Sigmoid colon (tissue), 3 donors: ENCODE data around the gene OR3A3.

Experiments used
- POLR2A ChIP-seq, 2 donors: fragments of 450-650 bp; IDR thresholded peaks; one replicate each; pipeline ENCODE4 v1.6.1; 2016; ENCODE audit warnings: antibody characterized with exemption in 2 of 2, mild to moderate bottlenecking in 2 of 2, moderate library complexity in 2 of 2
- TF ChIP-seq, protein P1 (sequence below), 4 experiments: fragments of 450-650 bp in 3 of 4; fragments of 200-600 bp in 1 of 4; IDR thresholded peaks; one replicate each; pipeline ENCODE4 v1.5.1; 2016 to 2019; ENCODE audit warnings: antibody characterized with exemption in 4 of 4, mild to moderate bottlenecking in 3 of 4, moderate library complexity in 2 of 4

DNA sequence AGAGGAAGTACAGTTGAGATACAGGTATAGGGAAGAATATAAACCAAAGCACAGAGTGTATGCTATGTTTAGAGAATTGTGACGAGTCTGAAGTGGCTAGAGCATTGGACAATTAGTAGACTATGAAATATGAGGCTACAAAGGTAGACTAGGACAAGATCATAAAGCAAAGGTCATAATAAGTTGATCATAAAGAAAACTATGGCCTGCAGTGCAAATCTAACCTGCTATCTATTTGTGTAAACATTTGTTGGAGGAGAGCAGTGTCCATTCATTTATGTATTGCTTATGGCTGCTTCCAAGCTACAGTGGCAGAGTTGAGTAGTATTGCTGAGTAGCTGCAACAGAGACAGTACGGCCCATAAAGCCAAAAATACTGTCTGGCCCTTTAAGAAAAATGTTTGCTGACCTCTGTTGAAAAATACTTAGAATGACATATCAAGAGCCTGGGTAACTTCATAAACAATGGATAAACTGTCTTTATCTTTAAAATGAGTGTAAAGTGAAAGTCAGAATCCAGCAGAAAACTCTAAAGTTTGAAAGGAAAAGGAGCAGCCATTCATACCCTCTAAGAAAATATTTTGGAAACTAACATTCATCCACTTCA, 37.0 kb downstream of the OR3A3 start:
- no peak for TF ChIP-seq POLR2A (IDR thresholded peaks at IDR 0.05)
- TF ChIP-seq, protein P1, sequence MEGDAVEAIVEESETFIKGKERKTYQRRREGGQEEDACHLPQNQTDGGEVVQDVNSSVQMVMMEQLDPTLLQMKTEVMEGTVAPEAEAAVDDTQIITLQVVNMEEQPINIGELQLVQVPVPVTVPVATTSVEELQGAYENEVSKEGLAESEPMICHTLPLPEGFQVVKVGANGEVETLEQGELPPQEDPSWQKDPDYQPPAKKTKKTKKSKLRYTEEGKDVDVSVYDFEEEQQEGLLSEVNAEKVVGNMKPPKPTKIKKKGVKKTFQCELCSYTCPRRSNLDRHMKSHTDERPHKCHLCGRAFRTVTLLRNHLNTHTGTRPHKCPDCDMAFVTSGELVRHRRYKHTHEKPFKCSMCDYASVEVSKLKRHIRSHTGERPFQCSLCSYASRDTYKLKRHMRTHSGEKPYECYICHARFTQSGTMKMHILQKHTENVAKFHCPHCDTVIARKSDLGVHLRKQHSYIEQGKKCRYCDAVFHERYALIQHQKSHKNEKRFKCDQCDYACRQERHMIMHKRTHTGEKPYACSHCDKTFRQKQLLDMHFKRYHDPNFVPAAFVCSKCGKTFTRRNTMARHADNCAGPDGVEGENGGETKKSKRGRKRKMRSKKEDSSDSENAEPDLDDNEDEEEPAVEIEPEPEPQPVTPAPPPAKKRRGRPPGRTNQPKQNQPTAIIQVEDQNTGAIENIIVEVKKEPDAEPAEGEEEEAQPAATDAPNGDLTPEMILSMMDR (IDR thresholded peaks at IDR 0.05) = no peak
